H9 (cell line): ENCODE data around the gene CYP2C18. TPM values are rescaled to one million over a fixed set of nuclear protein-coding genes. Genes with fewer than 3 reads are reported as not detected.

Experiments
- DNase-seq: peaks from one replicate; pipeline ENCODE4 v3.0.0-alpha.2; 2017
- H2AFZ ChIP-seq: one replicate; pipeline ENCODE4 v1.6.1; 2013; ENCODE audit warnings: mild to moderate bottlenecking, low read length, control low read depth, moderate library complexity
- H2AK5ac ChIP-seq: 2 replicates; pipeline ENCODE4 v1.6.1; 2013; ENCODE audit warnings: low read length, control low read depth, mixed read lengths; ENCODE audit not compliant: insufficient read length
- H2BK120ac ChIP-seq: one replicate; pipeline ENCODE4 v1.6.1; 2013; ENCODE audit warnings: low read depth, mild to moderate bottlenecking, low read length, control low read depth, inconsistent platforms; ENCODE audit not compliant: poor library complexity, severe bottlenecking
- H2BK12ac ChIP-seq: 2 replicates; pipeline ENCODE4 v1.6.1; 2013; ENCODE audit warnings: low read length, control low read depth, mixed read lengths, low read depth; ENCODE audit not compliant: insufficient read length
- H2BK15ac ChIP-seq: 2 replicates; pipeline ENCODE4 v1.6.1; 2013; ENCODE audit warnings: low read depth, low read length, control low read depth
- H2BK20ac ChIP-seq: one replicate; pipeline ENCODE4 v1.6.1; 2013; ENCODE audit warnings: low read depth, mild to moderate bottlenecking, low read length, control low read depth, inconsistent platforms; ENCODE audit not compliant: poor library complexity, severe bottlenecking
- H2BK5ac ChIP-seq: 2 replicates; pipeline ENCODE4 v1.6.1; 2013; ENCODE audit warnings: low read length, control low read depth, mixed read lengths; ENCODE audit not compliant: insufficient read length
- H3K14ac ChIP-seq: 2 replicates; pipeline ENCODE4 v1.6.1; 2013; ENCODE audit warnings: low read length, control low read depth; ENCODE audit not compliant: insufficient read depth
- H3K18ac ChIP-seq: 2 replicates; pipeline ENCODE4 v1.6.1; 2013; ENCODE audit warnings: low read depth, mild to moderate bottlenecking, mixed read lengths, low read length, control low read depth; ENCODE audit not compliant: insufficient read length
- H3K23ac ChIP-seq: 2 replicates; pipeline ENCODE4 v1.6.1; 2013; ENCODE audit warnings: low read length, control low read depth, mixed read lengths, low read depth; ENCODE audit not compliant: insufficient read length
- H3K23me2 ChIP-seq: 2 replicates; pipeline ENCODE4 v1.6.1; 2013; ENCODE audit warnings: low read depth, mild to moderate bottlenecking, mixed read lengths, low read length, control low read depth; ENCODE audit not compliant: insufficient read length, poor library complexity, severe bottlenecking
- H3K27ac ChIP-seq: 2 replicates; pipeline ENCODE4 v1.5.1; 2013; ENCODE audit warnings: low read length, control low read depth, mixed read lengths, low read depth; ENCODE audit not compliant: insufficient read length
- H3K27me3 ChIP-seq: 2 replicates; pipeline ENCODE4 v1.6.1; 2013; ENCODE audit warnings: low read length, control low read depth, inconsistent platforms; ENCODE audit not compliant: insufficient read depth
- H3K4ac ChIP-seq: 2 replicates; pipeline ENCODE4 v1.6.1; 2013; ENCODE audit warnings: low read depth, mild to moderate bottlenecking, control low read depth, inconsistent platforms, low read length, moderate library complexity
- H3K4me1 ChIP-seq: 2 replicates; pipeline ENCODE4 v1.6.1; 2013; ENCODE audit warnings: low read length, control low read depth, inconsistent platforms; ENCODE audit not compliant: insufficient read depth
- H3K4me2 ChIP-seq: 2 replicates; pipeline ENCODE4 v1.6.1; 2013; ENCODE audit warnings: low read length, control low read depth, mixed read lengths; ENCODE audit not compliant: insufficient read length, insufficient read depth
- H3K56ac ChIP-seq: 2 replicates; pipeline ENCODE4 v1.6.1; 2013; ENCODE audit warnings: low read depth, mild to moderate bottlenecking, mixed read lengths, low read length, control low read depth; ENCODE audit not compliant: insufficient read length
- H3K79me1 ChIP-seq: 2 replicates; pipeline ENCODE4 v1.6.1; 2013; ENCODE audit warnings: low read depth, mild to moderate bottlenecking, moderate library complexity, low read length, control low read depth, inconsistent platforms; ENCODE audit not compliant: insufficient read depth, poor library complexity, severe bottlenecking
- H3K79me2 ChIP-seq: 2 replicates; pipeline ENCODE4 v1.6.1; 2013; ENCODE audit warnings: low read length, control low read depth, inconsistent platforms; ENCODE audit not compliant: insufficient read depth
- H3K9ac ChIP-seq: 2 replicates; pipeline ENCODE4 v1.6.1; 2013; ENCODE audit warnings: low read length, control low read depth, mixed read lengths; ENCODE audit not compliant: insufficient read length; ENCODE audit errors: extremely low read depth
- H3K9me3 ChIP-seq: one replicate; pipeline ENCODE4 v1.6.1; 2013; ENCODE audit warnings: low read depth, low read length, inconsistent platforms; ENCODE audit not compliant: control insufficient read depth
- H3T11ph ChIP-seq: one replicate; pipeline ENCODE4 v1.6.1; 2013; ENCODE audit warnings: mild to moderate bottlenecking, low read length, control low read depth, inconsistent platforms
- H4K20me1 ChIP-seq: one replicate; pipeline ENCODE4 v1.6.1; 2013; ENCODE audit not compliant: control insufficient read depth, insufficient read length, insufficient read depth
- H4K5ac ChIP-seq: 2 replicates; pipeline ENCODE4 v1.6.1; 2013; ENCODE audit warnings: low read depth, mild to moderate bottlenecking, mixed read lengths, low read length, control low read depth; ENCODE audit not compliant: insufficient read length
- H4K8ac ChIP-seq: replicated peaks from 2 replicates; pipeline ENCODE4 v1.6.1; 2013; ENCODE audit warnings: low read length, control low read depth, mixed read lengths, low read depth; ENCODE audit not compliant: insufficient read length
- H4K91ac ChIP-seq: 2 replicates; pipeline ENCODE4 v1.6.1; 2013; ENCODE audit warnings: low read depth, mild to moderate bottlenecking, moderate library complexity, mixed read lengths, low read length, control low read depth; ENCODE audit not compliant: insufficient read length
- H3K27ac Mint-ChIP-seq, 3 experiments: 2 replicates in 2 of 3; 3 replicates in 1 of 3; pipeline ENCODE4 v1.8.0; 2020 to 2021; ENCODE audit warnings: mixed read lengths in 3 of 3, mild to moderate bottlenecking in 1 of 3, moderate library complexity in 1 of 3
- H3K27me3 Mint-ChIP-seq: 2 replicates; pipeline ENCODE4 v1.8.0; 2021; ENCODE audit warnings: low read depth, mild to moderate bottlenecking, moderate library complexity, mixed read lengths
- H3K36me3 Mint-ChIP-seq, 3 experiments: 2 replicates in 2 of 3; 3 replicates in 1 of 3; pipeline ENCODE4 v1.8.0; 2020 to 2021; ENCODE audit warnings: low read depth in 3 of 3, mixed read lengths in 3 of 3; ENCODE audit not compliant: insufficient read depth in 1 of 3
- H3K4me1 Mint-ChIP-seq, 2 experiments: 2 replicates each; pipeline ENCODE4 v1.8.0; 2020; ENCODE audit warnings: mixed read lengths in 2 of 2
- H3K4me3 Mint-ChIP-seq, 2 experiments: 2 replicates in 1 of 2; 3 replicates in 1 of 2; pipeline ENCODE4 v1.8.0; 2020 to 2021; ENCODE audit warnings: mild to moderate bottlenecking in 2 of 2, mixed read lengths in 2 of 2, moderate library complexity in 1 of 2
- H3K9me3 Mint-ChIP-seq, 2 experiments: 2 replicates in 1 of 2; 3 replicates in 1 of 2; pipeline ENCODE4 v1.8.0; 2020; ENCODE audit warnings: mild to moderate bottlenecking in 2 of 2, mixed read lengths in 2 of 2, moderate library complexity in 1 of 2
- CTCF ChIP-seq: fragments of 200-600 bp; sonication (generic); conservative IDR thresholded peaks from 3 replicates; pipeline ENCODE4 v1.8.0; 2021; ENCODE audit warnings: antibody characterized with exemption, mild to moderate bottlenecking
- total RNA-seq: library from RNA; stranded (reverse); gene quantifications from 2 replicates; pipeline ENCODE4 v1.2.1, GENCODE V29; 2021

CYP2C18 gene
- total RNA-seq, 1 experiment from 2014 or later, result 0.09 TPM

- H4K8ac ChIP-seq, result no peak overlapping the region
- H3K27ac ChIP-seq, result no peak overlapping the region
- H2BK5ac ChIP-seq, result no peak overlapping the region
- no peaks in the 10 kb centered on the region for H4K20me1 ChIP-seq
- H3K4me3 Mint-ChIP-seq, result no peak overlapping the region
- no peak overlapping the region for H3K18ac ChIP-seq
- H3K4me2 ChIP-seq, result no peak overlapping the region
- DNase-seq, result no peak
- H3K36me3 Mint-ChIP-seq, result no peaks in the 10 kb centered on the region
- H3K79me2 ChIP-seq, result no peaks in the 10 kb centered on the region
- H2AK5ac ChIP-seq, result no peak overlapping the region
- H3K56ac ChIP-seq, result no peak overlapping the region
- no peak overlapping the region for H2BK12ac ChIP-seq
- H3K23ac ChIP-seq, result no peak overlapping the region
- H3K9ac ChIP-seq, result no peak overlapping the region
- no peaks in the 10 kb centered on the region; the same call in none of the 2 replicates for H3K27me3 Mint-ChIP-seq
- H3K79me1 ChIP-seq, result no peaks in the 10 kb centered on the region
- TF ChIP-seq CTCF, result no peak
- no peak overlapping the region for H3K4ac ChIP-seq
- no peak overlapping the region for H2AFZ ChIP-seq
- H3K9me3 ChIP-seq, result no peaks in the 10 kb centered on the region
- no peak overlapping the region for H4K91ac ChIP-seq
- H3K4me1 Mint-ChIP-seq, result no peaks in the 10 kb centered on the region
- no peaks in the 10 kb centered on the region for H3K27me3 ChIP-seq
- H2BK20ac ChIP-seq, result no peak overlapping the region
- H2BK120ac ChIP-seq, result no peak overlapping the region
- no peaks in the 10 kb centered on the region for H3K9me3 Mint-ChIP-seq
- no peak overlapping the region for H2BK15ac ChIP-seq
- H3K23me2 ChIP-seq, result no peaks in the 10 kb centered on the region
- H3K14ac ChIP-seq, result no peak overlapping the region
- no peak overlapping the region for H3K27ac Mint-ChIP-seq
- no peak overlapping the region for H4K5ac ChIP-seq
- H3K4me1 ChIP-seq, result no peaks in the 10 kb centered on the region
- H3T11ph ChIP-seq, result no peak overlapping the region
Observed at GRCh38 chr10:94725871-94726270, 42.3 kb downstream of the CYP2C18 start.
